GM12865 (cell line): ENCODE data around the gene GPR162.

Source experiments
- DNase-seq: peaks from one replicate; pipeline ENCODE4 v3.0.0; 2010; ENCODE audit warnings: low read depth
- H3K4me3 ChIP-seq: 2 replicates; pipeline ENCODE4 v1.5.1; 2011; ENCODE audit warnings: mild to moderate bottlenecking, low read depth, low read length, control low read depth
- TF ChIP-seq, protein P1 (sequence below): IDR thresholded peaks from 2 replicates; pipeline ENCODE4 v1.5.1; 2011; ENCODE audit warnings: low read length, control low read depth, low read depth, inconsistent platforms; ENCODE audit not compliant: insufficient read depth; ENCODE audit errors: missing control alignments

GPR162 gene

DNA sequence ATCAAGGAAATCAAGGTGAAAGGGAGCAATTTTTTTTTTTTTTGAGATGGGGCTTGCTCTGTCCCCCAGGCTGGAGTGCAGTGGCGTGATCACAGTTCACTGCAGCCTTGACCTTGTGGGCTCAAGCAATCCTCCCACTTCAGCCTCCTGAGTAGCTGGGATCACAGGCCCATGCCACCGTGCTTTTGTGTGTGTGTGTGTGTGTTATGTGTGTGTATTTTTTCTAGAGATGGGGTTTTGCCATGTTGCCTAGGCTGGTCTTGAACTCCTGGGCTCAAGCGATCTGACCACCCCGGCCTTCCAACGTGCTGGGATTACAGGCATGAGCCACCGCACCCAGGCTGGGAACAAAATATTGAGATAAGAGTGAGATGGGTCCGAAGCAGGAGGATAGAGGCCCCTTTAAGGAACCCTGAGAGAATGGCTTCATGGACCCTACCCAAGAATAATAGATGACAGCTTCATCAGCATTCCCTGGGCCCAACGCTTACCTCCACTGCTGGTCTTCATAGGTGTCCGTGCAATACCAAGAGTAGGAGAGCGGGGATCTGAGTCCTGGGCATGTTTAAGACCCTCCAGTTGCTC lies 28.4 kb downstream of the GPR162 start:
- TF ChIP-seq, protein P1, sequence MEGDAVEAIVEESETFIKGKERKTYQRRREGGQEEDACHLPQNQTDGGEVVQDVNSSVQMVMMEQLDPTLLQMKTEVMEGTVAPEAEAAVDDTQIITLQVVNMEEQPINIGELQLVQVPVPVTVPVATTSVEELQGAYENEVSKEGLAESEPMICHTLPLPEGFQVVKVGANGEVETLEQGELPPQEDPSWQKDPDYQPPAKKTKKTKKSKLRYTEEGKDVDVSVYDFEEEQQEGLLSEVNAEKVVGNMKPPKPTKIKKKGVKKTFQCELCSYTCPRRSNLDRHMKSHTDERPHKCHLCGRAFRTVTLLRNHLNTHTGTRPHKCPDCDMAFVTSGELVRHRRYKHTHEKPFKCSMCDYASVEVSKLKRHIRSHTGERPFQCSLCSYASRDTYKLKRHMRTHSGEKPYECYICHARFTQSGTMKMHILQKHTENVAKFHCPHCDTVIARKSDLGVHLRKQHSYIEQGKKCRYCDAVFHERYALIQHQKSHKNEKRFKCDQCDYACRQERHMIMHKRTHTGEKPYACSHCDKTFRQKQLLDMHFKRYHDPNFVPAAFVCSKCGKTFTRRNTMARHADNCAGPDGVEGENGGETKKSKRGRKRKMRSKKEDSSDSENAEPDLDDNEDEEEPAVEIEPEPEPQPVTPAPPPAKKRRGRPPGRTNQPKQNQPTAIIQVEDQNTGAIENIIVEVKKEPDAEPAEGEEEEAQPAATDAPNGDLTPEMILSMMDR: no peak
- H3K4me3 ChIP-seq: peak overlapping the region; percentile 73
- DNase-seq: no peak

DNA sequence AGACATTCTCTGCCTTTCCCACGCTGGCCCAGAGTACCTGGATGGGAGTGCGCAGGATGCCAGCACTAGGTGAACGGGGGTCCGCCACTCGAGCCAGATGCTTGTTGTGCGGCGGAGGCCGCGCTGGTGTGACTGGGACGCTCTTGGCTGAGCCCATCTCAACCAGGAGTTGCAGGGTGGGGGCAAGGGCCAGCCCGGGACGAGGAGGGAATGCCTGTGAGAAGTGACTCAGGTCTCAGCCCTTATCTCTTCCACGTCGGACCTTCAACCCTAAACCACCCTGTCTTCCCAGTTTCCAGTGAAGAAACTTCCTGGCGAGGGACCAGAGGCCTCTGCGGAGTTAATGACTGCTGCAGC lies 29.2 kb downstream of the GPR162 start:
- TF ChIP-seq, protein P1: no peak
- DNase-seq: no peak
- H3K4me3 ChIP-seq: peak overlapping the region; percentile 73

DNA sequence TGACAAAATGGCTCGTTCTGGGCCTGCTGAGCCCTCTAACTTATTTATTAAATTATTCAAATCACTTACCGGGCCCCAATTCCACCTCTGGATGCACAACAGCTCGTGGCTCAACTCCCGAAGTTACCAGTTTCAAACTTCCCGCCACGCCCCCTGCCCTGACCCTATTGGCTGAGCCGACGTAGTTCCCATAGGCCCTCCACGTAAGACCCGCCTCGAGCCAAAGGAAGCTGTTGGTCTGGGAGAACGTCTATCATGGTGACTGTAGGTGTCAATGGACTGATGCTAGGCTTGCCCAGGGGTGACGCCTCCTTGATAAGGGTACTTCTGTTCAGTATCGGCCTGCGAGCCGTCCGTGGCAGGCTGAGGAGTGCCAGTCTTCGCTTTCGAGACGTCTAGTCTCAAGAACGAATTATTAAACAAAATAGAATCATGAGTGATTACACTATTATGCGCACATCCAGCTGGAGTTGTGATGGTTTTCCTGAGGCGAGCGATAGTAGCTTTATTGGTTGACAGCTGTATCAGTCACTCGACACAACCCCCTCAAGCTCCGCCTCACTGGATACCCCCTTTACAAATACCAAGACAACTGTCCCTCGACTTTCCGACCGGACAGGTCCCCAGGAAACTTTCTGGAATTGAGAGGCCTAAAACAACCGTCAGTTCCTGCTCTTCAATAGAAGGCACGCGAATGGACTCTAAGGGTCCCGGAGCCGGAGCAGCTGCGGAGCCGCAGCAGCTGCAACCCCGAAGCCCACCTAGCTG lies 29.7 kb downstream of the GPR162 start, which contains the start of gene CDCA3:
Gene CDCA3, minus strand, starts transcription at position 134 of the 768 bp plus-strand sequence. CDS start 334 bp downstream, outside the sequence.
- peak within 1 kb of the TSS; percentile 73 for H3K4me3 ChIP-seq
- peak; percentile 99 for DNase-seq
- TF ChIP-seq, protein P1: no peak

DNA sequence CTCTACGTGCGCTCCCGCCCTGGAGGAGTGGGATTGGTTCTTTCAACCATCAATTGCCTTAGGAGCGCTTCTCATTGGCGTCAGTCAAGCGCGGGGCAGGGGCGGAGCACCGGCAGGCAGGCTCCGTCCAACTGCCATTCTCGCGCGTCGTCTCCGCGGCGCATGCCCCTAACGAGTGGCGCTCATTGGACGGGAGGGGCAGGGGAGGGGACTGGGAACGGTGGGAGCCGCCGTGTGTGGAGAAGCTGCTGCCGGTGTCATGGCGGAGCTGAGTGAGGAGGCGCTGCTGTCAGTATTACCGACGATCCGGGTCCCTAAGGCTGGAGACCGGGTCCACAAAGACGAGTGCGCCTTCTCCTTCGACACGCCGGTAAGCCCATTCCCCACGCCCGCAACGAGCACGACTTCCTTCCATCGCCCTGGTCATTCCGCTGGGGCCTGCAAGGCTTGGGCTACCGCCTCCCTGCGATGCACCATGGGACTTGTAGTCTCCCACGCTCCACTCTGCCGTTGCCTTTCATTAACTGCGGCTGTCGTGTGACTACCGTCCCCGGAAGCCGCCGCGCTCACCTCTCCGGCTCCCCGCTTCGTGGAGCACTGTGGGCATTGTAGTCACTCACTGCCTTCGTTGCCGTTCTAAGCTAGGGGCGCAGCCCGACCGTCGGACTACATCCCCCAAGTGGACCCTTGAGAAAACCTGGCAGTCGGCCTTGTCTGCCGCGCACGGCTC lies 30.5 kb downstream of the GPR162 start, which contains the start of gene USP5:
Gene USP5, plus strand, starts transcription at position 230 of the 730 bp plus-strand sequence. Its CDS starts 30 bp downstream, at position 260.
- peak; percentile 100 for DNase-seq
- TF ChIP-seq, protein P1: no peak
- H3K4me3 ChIP-seq: peak within 1 kb of the TSS; percentile 73

DNA sequence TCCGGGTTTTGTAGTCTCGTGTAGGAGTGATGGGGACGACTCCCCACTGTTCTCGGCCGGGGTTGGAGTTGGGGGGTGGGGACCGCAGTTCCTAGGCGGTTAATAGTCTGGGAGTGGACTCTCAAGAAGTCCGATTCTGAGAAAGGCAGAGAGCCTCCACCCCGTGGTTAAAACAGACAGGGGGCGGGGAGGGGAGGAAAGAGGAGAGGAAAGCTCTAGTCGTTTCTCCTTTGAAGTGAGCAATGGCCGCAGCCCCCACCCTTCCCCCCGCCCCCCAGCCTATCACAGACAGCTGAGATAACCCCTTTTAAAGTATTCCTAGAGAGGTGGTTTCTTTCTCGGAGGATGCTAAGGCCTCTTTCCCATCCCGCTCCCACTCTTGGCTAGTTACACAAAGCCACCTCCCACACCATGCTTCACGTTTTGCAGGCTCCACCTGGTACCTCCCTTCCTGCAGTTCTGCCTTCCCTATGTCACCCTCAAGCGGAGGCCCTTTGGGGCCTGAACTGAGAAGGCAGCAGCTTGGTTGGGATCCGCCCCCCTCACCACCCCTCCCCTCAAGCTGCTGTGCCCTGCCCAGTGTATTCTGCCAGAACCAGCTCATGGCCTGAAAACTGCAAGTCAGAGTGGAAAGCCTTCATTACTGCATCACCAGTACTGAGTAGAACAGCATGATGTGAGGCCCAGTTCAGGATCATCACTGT lies 31.2 kb downstream of the GPR162 start:
- TF ChIP-seq, protein P1: no peak
- H3K4me3 ChIP-seq: peak overlapping the region; percentile 65
- DNase-seq: peak; percentile 68

DNA sequence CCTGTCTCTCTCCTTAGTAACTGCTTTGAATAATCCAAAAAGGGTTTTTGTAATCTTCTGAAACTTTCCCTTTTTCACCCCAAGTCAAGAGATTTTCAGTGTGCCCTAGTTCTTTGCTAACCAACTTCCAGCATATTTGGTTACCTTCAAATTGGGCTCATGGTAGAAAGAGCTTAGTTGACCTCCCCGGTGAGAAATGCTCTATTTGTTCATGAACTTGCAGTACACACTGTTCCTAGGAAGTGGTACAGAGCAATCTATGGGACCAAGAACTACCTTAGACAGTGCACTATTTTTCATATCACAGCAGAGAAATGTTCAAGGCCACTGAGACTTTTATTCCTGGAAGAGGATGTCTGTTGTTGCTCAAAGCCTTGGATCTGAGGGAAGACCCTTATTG lies 32.0 kb downstream of the GPR162 start:
- no peak overlapping the region; the same call in 1 of the 2 replicates for H3K4me3 ChIP-seq
- TF ChIP-seq, protein P1: no peak
- DNase-seq: no peak
